Sigmoid colon (tissue), 7 donors: ENCODE results near the gene CAPN8. TPM values are rescaled to one million over a fixed set of nuclear protein-coding genes. Genes with fewer than 3 reads are reported as not detected.

Experiments
- DNase-seq: peaks from one replicate; pipeline ENCODE4 v3.0.0-alpha.2; 2019
- H3K27ac ChIP-seq, 4 donors: fragments of 200-600 bp; sonication (generic); one replicate each; pipeline ENCODE4 v1.5.1; 2016 to 2019; ENCODE audit warnings: mild to moderate bottlenecking in 1 of 4
- H3K27me3 ChIP-seq, 3 donors: fragments of 200-600 bp; sonication (generic); one replicate each; pipeline ENCODE4 v1.5.1; 2019; ENCODE audit warnings: mild to moderate bottlenecking in 1 of 3
- H3K36me3 ChIP-seq, 4 donors: fragments of 200-600 bp; sonication (generic); one replicate each; pipeline ENCODE4 v1.5.1; 2016 to 2019
- H3K4me1 ChIP-seq, 4 donors: fragments of 200-600 bp; sonication (generic); one replicate each; pipeline ENCODE4 v1.5.1; 2017 to 2019
- H3K4me3 ChIP-seq, 4 donors: fragments of 200-600 bp; sonication (generic); one replicate each; pipeline ENCODE4 v1.5.1; 2017 to 2019; ENCODE audit warnings: mild to moderate bottlenecking in 2 of 4, moderate library complexity in 1 of 4
- H3K9me3 ChIP-seq, 4 donors: fragments of 200-600 bp in 3 of 4; sonication (generic) in 3 of 4; one replicate each; pipeline versions ENCODE4 v1.5.1 to v1.6.1; 2013 to 2019
- EP300 ChIP-seq, 4 donors: sonication (generic); formaldehyde crosslinking; IDR thresholded peaks; one replicate each; pipeline ENCODE4 v1.6.1; 2017; ENCODE audit warnings: antibody characterized with exemption in 4 of 4
- POLR2A ChIP-seq, 2 donors: fragments of 450-650 bp; IDR thresholded peaks; one replicate each; pipeline ENCODE4 v1.6.1; 2016; ENCODE audit warnings: antibody characterized with exemption in 2 of 2, mild to moderate bottlenecking in 2 of 2, moderate library complexity in 2 of 2
- POLR2AphosphoS5 ChIP-seq, 4 donors: sonication (generic); formaldehyde crosslinking; IDR thresholded peaks; one replicate each; pipeline ENCODE4 v1.6.1; 2017; ENCODE audit warnings: antibody characterized with exemption in 4 of 4
- WGBS, 2 donors: extraction: QIAGEN DNeasy Blood & Tissue Kit; methylation state at CpG; one replicate each; pipeline ENCODE4 v1.1.7; 2013; 5-methylcytosine and 5-hydroxymethylcytosine counted together
- intact Hi-C: fragments of 100-400 bp; cut with DNase I; formaldehyde crosslinking; loops from one replicate; pipeline ENCODE4 v1.15.1; 2023
- polyA plus RNA-seq, 3 donors: library from polyadenylated mRNA; stranded (reverse); fragments of 200-250 nt; gene quantifications; one replicate each; pipeline ENCODE4 v1.2.3, GENCODE V29; 2013
- total RNA-seq, 4 donors: library from RNA; depleted of rRNA; stranded (reverse); fragments of >200 nt; gene quantifications; one replicate each; pipeline ENCODE4 v1.1.0, GENCODE V29; 2016
- TF ChIP-seq, protein P1 (sequence below), 4 experiments: fragments of 450-650 bp in 3 of 4; fragments of 200-600 bp in 1 of 4; IDR thresholded peaks; one replicate each; pipeline ENCODE4 v1.5.1; 2016 to 2019; ENCODE audit warnings: antibody characterized with exemption in 4 of 4, mild to moderate bottlenecking in 3 of 4, moderate library complexity in 2 of 4
- donor health status: healthy with polysubstance abuse.
- donor health status: Bipolar disorder and iron deficiency.
- donor health status: healthy.

CAPN8 gene
- total and polyA plus RNA-seq, 7 donors = 1.1 to 67.6 (median 42.7) TPM; not detected in 3

DNA sequence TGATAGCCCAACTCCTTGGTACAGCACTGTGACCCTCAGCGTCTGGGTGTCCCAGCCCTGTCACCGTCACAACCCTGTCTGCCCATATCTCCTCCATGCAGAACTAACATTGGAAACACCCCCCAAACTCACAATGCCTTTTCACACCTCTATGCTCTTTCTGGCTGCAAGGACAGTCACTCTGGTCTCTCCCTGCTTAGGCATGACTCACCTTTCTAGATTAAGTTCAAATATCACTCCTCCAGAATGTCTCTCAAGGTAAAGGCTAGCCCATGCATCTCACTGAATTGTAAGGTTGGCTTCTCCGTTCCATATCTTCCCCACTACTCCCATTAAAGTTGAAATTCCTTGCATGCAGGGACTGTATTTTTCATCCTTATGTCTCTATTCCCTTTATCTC lies 17.0 kb upstream of the CAPN8 start:
- TF ChIP-seq EP300 (IDR thresholded peaks at IDR 0.05) = no peak
- TF ChIP-seq, protein P1, sequence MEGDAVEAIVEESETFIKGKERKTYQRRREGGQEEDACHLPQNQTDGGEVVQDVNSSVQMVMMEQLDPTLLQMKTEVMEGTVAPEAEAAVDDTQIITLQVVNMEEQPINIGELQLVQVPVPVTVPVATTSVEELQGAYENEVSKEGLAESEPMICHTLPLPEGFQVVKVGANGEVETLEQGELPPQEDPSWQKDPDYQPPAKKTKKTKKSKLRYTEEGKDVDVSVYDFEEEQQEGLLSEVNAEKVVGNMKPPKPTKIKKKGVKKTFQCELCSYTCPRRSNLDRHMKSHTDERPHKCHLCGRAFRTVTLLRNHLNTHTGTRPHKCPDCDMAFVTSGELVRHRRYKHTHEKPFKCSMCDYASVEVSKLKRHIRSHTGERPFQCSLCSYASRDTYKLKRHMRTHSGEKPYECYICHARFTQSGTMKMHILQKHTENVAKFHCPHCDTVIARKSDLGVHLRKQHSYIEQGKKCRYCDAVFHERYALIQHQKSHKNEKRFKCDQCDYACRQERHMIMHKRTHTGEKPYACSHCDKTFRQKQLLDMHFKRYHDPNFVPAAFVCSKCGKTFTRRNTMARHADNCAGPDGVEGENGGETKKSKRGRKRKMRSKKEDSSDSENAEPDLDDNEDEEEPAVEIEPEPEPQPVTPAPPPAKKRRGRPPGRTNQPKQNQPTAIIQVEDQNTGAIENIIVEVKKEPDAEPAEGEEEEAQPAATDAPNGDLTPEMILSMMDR (IDR thresholded peaks at IDR 0.05) = no peak
- no peak for TF ChIP-seq POLR2AphosphoS5 (IDR thresholded peaks at IDR 0.05)
- no peak for TF ChIP-seq POLR2A (IDR thresholded peaks at IDR 0.05)
- no peaks in the 10 kb centered on the region for H3K4me1 ChIP-seq
- no peak for DNase-seq
- intact Hi-C loops = loop anchor here (10.0 kb wide), 1 partner anchor 888 kb away; no protein-coding TSS in a partner anchor
- no peaks in the 10 kb centered on the region for H3K9me3 ChIP-seq
- peaks cover 0 to 3% (median 0%) of the 10 kb centered on the region in 3 donors for H3K27me3 ChIP-seq
- H3K27ac ChIP-seq = no peak overlapping the region
- no peak overlapping the region for H3K4me3 ChIP-seq
- H3K36me3 ChIP-seq = no peaks in the 10 kb centered on the region
- WGBS, 2 donors = 92 to 93% methylated on average over 3 of the region's 3 CpGs

DNA sequence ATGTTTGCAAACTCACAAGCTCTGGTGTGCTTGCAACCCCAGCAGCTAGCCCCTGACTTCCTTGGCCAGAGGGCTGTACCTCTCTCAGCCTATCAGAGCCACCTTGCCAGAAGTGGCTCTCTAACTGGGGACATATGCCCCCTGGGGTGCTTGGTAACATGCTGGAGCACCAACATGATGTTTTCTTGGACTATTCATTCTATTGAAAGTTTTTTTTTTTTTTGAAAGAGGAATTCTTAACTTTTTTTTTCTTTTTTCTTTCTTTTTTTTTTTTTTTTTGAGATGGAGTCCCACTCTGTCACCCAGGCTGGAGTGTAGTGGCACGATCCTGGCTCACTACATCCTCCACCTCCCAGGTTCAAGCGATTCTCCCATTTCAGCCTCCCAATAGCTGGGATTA lies 14.7 kb upstream of the CAPN8 start:
- WGBS, 2 donors = 89 to 99% methylated on average over 2 of the region's 2 CpGs

DNA sequence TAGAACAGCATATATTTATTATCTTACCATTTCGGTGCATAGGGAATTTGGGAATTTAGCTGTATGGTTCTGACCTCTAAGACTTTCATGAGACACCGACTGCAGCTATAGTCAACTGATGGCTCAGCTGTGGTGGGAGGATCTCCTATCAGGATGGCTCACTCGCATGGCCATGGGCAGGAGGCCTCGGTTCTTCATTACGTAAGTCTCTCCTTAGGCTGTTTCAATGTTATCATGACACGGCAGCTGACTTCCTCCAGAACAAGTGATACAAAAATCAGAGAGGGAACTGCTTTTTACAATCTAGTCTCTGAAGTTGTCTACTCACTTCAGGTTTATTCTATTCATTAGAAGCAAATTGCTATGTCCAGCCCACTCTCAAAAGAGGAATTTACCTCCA lies 13.3 kb upstream of the CAPN8 start:
- no peak overlapping the region for H3K4me3 ChIP-seq
- H3K9me3 ChIP-seq = no peaks in the 10 kb centered on the region
- TF ChIP-seq POLR2A (IDR thresholded peaks at IDR 0.05) = no peak
- TF ChIP-seq, protein P1 (IDR thresholded peaks at IDR 0.05) = no peak
- no peak for TF ChIP-seq POLR2AphosphoS5 (IDR thresholded peaks at IDR 0.05)
- TF ChIP-seq EP300 (IDR thresholded peaks at IDR 0.05) = no peak
- H3K27ac ChIP-seq = no peak overlapping the region
- no peak for DNase-seq
- intact Hi-C loops = no loop called here
- peaks cover 0 to 3% (median 0%) of the 10 kb centered on the region in 3 donors for H3K27me3 ChIP-seq
- no peaks in the 10 kb centered on the region for H3K4me1 ChIP-seq
- no peaks in the 10 kb centered on the region for H3K36me3 ChIP-seq
- 70 to 91% methylated on average over 6 of the region's 6 CpGs for WGBS, 2 donors

More for the DNA sequence above, 14.7 kb upstream of the CAPN8 start:
- no peak for TF ChIP-seq POLR2AphosphoS5 (IDR thresholded peaks at IDR 0.05)
- TF ChIP-seq EP300 (IDR thresholded peaks at IDR 0.05) = no peak
- TF ChIP-seq, protein P1 (IDR thresholded peaks at IDR 0.05) = no peak
- no peak for TF ChIP-seq POLR2A (IDR thresholded peaks at IDR 0.05)
- no peaks in the 10 kb centered on the region for H3K36me3 ChIP-seq
- no peaks in the 10 kb centered on the region for H3K4me1 ChIP-seq
- DNase-seq = no peak
- H3K27ac ChIP-seq = no peak overlapping the region
- H3K4me3 ChIP-seq = no peak overlapping the region
- intact Hi-C loops = loop anchor here (10.0 kb wide), 1 partner anchor 885 kb away; no protein-coding TSS in a partner anchor
- peaks cover 0 to 3% (median 0%) of the 10 kb centered on the region in 3 donors for H3K27me3 ChIP-seq
- H3K9me3 ChIP-seq = no peaks in the 10 kb centered on the region

DNA sequence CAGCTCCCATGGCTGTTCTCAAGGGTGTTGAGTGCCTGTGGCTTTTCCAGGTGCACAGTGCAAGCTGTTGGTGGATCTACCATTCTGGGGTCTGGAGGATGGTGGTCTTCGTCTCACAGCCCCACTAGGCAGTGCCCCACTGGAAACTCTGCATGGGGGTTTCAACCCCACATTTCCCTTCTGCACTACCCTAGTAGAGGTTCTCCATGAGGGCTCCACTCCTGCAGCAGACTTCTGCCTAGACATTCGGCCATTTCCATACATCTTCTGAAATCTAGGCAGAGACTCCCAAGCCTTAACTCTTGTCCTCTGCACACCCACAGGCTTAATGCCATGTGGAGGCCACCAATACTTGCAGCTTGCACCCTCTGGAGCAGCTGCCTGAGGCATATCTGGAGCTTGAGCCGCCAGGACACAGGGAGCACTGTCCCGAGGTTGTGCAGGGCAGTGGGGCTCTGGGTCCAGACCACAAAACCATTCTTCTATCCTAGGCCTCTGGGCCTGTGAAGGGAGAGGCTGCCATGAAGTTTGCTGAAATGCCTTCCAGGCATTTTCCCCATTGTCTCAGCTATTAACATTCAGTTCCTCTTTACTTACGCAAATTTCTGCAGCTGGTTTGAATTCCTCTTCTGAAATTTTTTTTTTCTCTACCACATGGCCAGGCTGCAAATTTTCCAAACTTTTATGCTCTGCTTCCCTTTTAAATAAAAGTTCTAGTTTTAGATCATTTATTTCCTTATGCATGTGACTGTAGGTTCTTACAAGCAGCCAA lies 8.8 kb upstream of the CAPN8 start:
- no peaks in the 10 kb centered on the region for H3K27me3 ChIP-seq
- H3K4me1 ChIP-seq = no peaks in the 10 kb centered on the region
- H3K9me3 ChIP-seq = no peaks in the 10 kb centered on the region
- DNase-seq = no peak
- H3K36me3 ChIP-seq = no peaks in the 10 kb centered on the region
- WGBS, 2 donors = 71 to 76% methylated on average over 5 of the region's 5 CpGs
- no peak overlapping the region for H3K27ac ChIP-seq
- no peak overlapping the region for H3K4me3 ChIP-seq
- intact Hi-C loops = no loop called here
- TF ChIP-seq EP300 (IDR thresholded peaks at IDR 0.05) (no peak), POLR2A (IDR thresholded peaks at IDR 0.05) (no peak), POLR2AphosphoS5 (IDR thresholded peaks at IDR 0.05) (no peak)
- TF ChIP-seq, protein P1 (IDR thresholded peaks at IDR 0.05) = no peak
